ENCODE measurements around the gene MEX3C. TPM values are rescaled to one million over a fixed set of nuclear protein-coding genes. Genes with fewer than 3 reads are reported as not detected.

Gene MEX3C
- 10 to 100 TPM; 65.0 to 92.6 (median 74.6) TPM for polyA plus RNA-seq (ENCODE audit: insufficient read length in 4 of 4)

- DNase-seq (ENCODE audit: low read depth in 4 of 4, low spot score in 3 of 4), result peak; percentile 98 to 100 (median 100)
Observed at GRCh38 chr18:51197661-51198424, at the start of gene MEX3C. Gene MEX3C (minus strand): TSS chr18:51197681. CDS start chr18:51197320, 361 bp downstream.

DNA sequence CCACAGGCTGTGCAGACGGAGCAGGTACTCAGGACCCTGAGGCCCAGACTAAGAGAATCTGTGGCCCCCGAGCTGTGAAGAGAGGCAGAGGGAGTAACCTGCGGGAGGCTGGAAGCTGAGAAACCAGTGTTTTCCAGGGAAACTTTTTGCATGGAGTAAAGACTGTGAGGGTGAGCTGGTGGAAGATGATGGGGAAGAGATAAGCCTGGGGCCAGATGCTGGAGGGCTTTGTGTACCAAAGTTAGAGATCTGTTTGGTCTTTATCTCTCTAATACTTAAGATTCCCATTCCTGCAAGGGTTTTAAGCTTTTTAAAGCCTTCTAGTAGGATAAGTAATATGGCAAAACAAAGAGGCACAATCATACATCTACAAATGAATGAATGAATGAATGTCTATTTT is 43.7 kb upstream of the MEX3C start:
- DNase-seq (ENCODE audit: low read depth in 4 of 4, low spot score in 3 of 4), result no peak

DNA sequence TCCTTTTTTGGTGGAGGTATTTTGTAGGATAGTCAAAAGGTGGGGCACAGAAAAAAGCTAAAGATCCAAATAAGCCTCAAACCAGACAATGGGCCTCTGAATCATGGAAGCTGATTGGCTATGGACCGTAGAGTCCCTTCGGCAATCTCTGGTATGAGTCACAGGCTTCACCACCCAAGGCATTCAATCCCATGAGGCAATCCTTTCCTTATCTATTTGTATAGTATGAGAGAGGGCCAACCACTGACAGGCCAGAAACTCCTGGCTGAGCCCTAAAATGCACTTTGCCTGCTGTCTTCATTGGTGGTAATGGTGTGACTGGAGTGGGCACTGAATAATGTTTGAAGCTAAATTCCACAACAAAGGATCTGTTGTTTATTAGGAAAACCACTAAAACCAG is 38.7 kb upstream of the MEX3C start:
- DNase-seq (ENCODE audit: low read depth in 4 of 4, low spot score in 3 of 4), result no peak

DNA sequence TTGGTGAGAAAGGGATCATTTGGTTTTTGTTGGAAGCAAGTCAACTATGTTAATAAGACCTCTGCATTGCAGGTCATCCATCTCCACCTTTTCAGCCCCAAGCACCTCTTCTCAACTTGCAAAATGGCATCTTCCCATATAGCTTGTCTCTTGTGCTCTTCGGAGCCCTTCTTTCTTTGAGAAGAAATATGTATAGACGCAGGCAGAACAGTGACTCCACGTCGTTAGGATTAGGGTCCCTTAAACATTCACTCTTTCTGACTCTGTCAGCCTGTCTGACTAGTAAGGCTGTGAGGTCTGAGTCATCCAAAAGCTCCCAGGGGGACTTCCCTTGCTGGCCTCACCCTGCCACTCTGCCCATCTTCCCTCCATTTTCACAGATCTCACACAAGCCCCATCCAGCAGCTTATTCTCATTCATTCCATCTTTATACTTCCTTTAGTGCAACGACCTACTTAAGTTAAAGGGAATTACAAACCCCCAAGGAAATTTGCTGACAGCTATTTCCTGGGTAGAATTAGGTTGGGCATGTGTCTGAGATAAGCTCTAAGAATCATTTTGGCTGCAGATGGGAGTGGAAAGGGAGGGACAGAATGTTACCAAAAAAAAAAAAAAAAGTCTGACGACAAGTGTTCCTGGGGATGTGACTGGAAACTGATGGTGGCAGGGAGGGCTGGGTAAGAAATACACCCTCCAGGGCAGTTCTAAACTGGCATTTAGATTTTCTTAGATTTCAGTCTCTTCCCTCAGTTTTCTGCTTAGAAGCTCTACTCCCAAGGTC is 37.7 kb upstream of the MEX3C start:
- no peak for DNase-seq (ENCODE audit: low read depth in 4 of 4, low spot score in 3 of 4)

- DNase-seq (ENCODE audit: low read depth in 4 of 4, low spot score in 3 of 4), result no peak
Observed at GRCh38 chr18:51234117-51235008, 36.9 kb upstream of the MEX3C start.

GRCh38 chr18:51229328-51229727 is 31.8 kb upstream of the MEX3C start:
- DNase-seq (ENCODE audit: low read depth in 4 of 4, low spot score in 3 of 4), result no peak

- DNase-seq (ENCODE audit: low read depth in 4 of 4, low spot score in 3 of 4), result no peak
Observed at GRCh38 chr18:51227660-51228059, 30.2 kb upstream of the MEX3C start.

- no peak for DNase-seq (ENCODE audit: low read depth in 4 of 4, low spot score in 3 of 4)
Observed at GRCh38 chr18:51226587-51227350, 29.3 kb upstream of the MEX3C start.

DNA sequence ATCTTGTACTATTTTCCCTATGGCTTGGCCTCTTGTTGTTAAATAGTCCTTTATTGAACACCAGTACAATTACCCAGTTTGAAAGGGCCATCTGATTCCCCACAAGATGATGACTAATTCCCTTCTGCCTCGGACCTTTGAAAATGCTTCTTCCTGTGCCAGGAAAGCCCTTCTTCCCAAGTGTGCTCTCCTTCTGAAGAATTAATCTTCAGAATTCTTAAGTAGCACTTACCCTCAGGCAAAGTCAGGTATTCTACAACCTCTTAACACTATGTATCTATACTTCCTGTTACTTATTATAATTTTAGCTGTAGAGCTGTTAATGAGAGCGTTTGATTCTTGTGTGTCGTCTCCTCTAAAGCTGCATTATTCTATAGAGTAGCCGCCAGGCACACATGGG is 28.6 kb upstream of the MEX3C start:
- DNase-seq (ENCODE audit: low read depth in 4 of 4, low spot score in 3 of 4), result no peak

DNA sequence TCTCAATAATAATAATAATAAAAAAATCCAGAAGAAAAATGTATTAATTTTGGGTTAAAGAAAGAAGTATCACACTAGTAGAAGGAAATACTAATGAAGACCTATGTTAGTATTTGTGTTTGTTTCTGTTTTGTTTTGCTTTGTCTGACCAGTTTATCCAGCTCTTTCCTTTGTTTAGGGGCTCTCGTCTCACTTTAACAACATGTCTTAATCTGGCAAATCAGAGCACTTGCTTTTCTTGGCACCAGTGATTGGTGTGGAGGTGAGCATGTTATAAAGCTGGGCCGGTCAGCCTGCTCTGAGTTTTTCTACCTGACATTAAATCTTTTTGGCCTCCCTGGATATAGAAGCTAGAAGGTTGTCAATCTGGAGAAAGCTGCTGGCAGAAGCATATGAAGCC is 15.1 kb upstream of the MEX3C start:
- DNase-seq (ENCODE audit: low read depth in 4 of 4, low spot score in 3 of 4), result no peak

DNA sequence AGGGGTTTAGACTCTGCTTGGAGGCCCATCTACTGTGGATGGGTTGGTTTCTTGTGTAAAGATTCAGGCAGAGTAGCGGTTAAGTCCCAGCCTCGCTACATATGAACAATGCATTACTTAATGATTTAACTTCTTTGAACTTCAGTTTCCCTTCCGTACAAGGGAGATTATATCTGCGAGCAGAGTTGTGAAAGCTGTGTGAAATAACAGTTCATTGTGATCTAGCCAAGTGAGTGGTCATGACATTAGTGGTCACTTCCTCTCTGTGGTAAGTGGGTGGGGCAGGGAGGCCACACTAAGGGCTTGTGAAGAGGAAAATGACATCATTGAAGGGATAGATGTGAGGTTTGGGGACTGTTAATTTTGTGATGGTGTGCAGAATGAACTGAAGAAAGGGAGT is 14.1 kb upstream of the MEX3C start:
- no peak for DNase-seq (ENCODE audit: low read depth in 4 of 4, low spot score in 3 of 4)

DNA sequence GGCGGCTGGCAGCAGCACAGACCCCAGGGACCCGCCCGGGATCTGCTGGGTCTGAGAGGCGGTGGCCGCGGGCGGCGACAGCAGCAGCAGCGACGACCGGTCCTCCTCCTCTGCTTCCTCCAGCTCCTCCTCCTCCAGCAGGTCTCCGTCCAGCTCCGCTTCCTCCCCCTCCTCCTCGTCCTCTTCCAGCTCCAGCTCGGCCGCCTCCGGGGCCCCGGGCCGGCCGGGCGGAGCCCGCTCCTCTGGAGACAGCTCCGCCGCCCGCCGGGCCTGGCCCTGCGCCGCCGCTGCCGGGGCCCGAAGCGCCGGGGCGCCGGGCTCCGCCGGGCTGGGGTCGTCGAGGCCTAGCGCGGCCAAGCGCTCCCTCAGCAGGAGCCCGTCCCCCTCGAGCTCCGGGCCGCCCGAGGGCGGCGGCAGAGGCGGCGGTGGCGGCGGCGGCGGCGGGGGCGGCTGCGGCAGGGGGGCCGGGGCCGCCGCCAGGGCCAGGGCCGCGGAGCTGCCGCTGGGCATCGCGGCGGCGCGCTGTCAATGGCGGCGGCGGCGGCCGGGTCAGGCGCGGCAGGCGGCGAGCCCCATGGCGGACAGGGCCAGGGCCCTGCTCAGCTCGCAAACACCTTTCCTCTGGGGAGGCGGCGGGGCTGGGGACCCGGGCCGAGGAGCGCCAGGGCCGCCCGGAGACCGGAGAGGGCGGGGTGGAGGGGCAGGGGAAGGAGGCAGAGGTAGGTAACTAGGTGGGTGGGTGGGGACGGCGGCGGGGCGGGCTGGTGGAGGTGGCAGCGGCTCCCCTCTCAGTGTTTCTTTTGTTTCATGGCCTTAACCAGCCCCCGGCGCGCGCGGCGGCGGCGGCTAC is 445 bp downstream of the MEX3C start:
- peak in 2 of 4 donors; percentile 20 to 31 for DNase-seq (ENCODE audit: low read depth in 4 of 4, low spot score in 3 of 4)

GRCh38 chr18:51196118-51196810 is 1.2 kb downstream of the MEX3C start:
- peak in 2 of 4 donors; percentile 12 to 16 for DNase-seq (ENCODE audit: low read depth in 4 of 4, low spot score in 3 of 4)

- peak in 3 of 4 donors; percentile 69 to 81 (median 77) for DNase-seq (ENCODE audit: low read depth in 4 of 4, low spot score in 3 of 4)
Observed at GRCh38 chr18:51195451-51196117, 1.9 kb downstream of the MEX3C start.

DNA sequence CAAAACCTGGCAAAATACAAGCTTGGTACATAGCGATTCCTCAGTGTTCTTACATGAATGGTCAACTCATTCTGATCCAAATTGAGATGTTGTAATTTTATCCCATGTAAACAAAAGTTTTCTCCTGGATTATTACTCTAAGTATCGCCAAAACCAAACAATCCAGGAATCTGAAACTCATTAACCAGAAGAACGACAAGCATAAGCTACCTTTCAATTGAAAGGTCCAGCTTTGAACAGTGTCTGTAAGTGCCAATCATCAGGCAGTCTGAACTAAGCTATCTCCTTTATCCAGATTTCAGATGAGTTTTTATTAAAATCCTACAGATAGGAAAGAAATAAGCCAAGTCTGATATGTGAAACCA is 2.4 kb downstream of the MEX3C start:
- DNase-seq (ENCODE audit: low read depth in 4 of 4, low spot score in 3 of 4), result no peak

GRCh38 chr18:51194604-51195003 is 2.9 kb downstream of the MEX3C start:
- peak in 1 of 4 donors; percentile 25 for DNase-seq (ENCODE audit: low read depth in 4 of 4, low spot score in 3 of 4)

DNA sequence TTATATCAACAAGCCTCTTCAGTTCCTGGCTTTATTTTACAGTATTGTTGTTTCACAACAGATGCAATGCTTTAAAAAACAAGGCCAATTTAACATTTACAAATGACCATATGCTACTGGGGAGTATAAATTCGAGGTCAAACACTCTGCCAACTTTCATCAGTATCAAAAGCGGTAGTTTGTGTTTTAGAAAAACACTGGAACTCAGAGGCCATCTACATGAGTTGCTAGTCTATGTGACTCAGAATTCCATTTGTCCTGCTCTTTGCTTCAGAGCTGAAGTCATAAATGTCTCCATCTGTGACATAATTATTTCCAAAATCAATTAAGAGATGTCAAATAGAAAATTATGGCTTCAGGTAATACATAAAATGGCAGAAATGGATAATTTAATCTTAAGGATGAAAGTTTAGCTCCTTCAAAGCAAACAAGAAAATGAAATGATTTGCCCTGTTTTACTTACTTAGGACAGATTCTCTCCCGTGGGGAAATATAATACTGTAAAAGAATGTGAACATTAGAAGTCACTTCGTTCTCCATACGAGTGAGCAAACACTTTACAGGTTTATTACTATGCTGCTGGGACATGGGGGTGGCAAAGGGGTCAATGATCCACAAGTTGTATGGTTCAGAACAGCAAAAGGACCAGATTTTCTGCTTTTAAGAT is 3.7 kb downstream of the MEX3C start:
- peak in 1 of 4 donors; percentile 2 for DNase-seq (ENCODE audit: low read depth in 4 of 4, low spot score in 3 of 4)

- DNase-seq (ENCODE audit: low read depth in 4 of 4, low spot score in 3 of 4), result no peak
Observed at GRCh38 chr18:51192696-51193095, 4.8 kb downstream of the MEX3C start.
